ENCODE data around the gene CEP43. TPM values are rescaled to one million over a fixed set of nuclear protein-coding genes. Genes with fewer than 3 reads are reported as not detected.

CEP43 gene
- 12.6 and 12.9 TPM in 2 replicates for total RNA-seq (ENCODE audit: low replicate concordance)

GRCh38 chr6:166999145-166999883 lies at the start of gene CEP43:
TSS of gene CEP43 (plus strand) at chr6:166999397. CDS start at chr6:166999413, 16 bp downstream.

GRCh38 chr6:166956444-166957086 lies 42.6 kb upstream of the CEP43 start, which contains the start of gene RNASET2:
TSS of gene RNASET2 (minus strand) at chr6:166956550. CDS start at chr6:166956182, 368 bp downstream.

Other genes starting within 250 kb of the CEP43 start
- 18.0 and 22.1 TPM in 2 replicates for gene RNASET2, start 42.8 kb upstream of the CEP43 start, total RNA-seq (ENCODE audit: low replicate concordance)
- under 0.01 TPM in 1 of 2 replicates, not detected in the other for gene CCR6, start 123.7 kb downstream of the CEP43 start, total RNA-seq (ENCODE audit: low replicate concordance)
- gene GPR31, start 158.6 kb downstream of the CEP43 start, total RNA-seq (ENCODE audit: low replicate concordance) = not detected in 2 replicates

Measured in smooth muscle cell of the coronary artery (primary cell).